GDM1 (cell line): ENCODE data around the gene NOP9.

Experiments used
- DNase-seq: peaks from one replicate; lab custom pipeline; 2025; lab: John Stamatoyannopoulos, UW

The NOP9 gene, protein sequence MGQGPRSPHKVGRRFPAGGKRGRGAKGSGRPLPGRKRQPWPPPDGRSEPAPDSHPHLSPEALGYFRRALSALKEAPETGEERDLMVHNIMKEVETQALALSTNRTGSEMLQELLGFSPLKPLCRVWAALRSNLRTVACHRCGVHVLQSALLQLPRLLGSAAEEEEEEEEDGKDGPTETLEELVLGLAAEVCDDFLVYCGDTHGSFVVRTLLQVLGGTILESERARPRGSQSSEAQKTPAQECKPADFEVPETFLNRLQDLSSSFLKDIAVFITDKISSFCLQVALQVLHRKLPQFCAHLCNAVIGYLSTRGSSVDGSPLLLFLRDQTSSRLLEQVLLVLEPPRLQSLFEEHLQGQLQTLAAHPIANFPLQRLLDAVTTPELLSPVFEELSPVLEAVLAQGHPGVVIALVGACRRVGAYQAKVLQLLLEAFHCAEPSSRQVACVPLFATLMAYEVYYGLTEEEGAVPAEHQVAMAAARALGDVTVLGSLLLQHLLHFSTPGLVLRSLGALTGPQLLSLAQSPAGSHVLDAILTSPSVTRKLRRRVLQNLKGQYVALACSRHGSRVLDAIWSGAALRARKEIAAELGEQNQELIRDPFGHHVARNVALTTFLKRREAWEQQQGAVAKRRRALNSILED

GRCh38 chr14:24299255-24300191 is at the start of gene NOP9, which contains the start of gene DHRS1:
Gene NOP9 (plus strand): TSS chr14:24299850. CDS start chr14:24299955, 105 bp downstream.
Gene DHRS1 (minus strand): TSS chr14:24299780. CDS start chr14:24299106, 674 bp downstream.
- DNase-seq: peak; percentile 81

DNA sequence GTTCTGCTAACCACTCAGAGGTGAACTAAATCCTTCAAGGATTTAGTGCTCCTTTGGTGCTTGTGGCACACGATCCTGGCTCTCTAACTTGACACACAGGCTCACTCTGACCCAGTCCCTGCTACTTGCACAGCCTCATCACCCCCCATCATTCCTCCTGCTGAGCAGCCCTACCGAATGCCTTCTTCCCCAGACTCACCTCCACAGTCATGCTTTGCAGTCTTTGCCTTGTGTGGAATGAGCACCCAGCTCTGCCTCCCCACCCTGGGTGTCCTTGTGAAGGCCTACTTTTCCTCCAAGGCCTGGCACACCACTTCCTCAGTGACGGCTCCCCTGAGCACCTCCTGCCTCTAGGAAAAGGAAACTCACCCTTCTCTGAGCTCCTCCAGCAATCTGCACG is 49.3 kb upstream of the NOP9 start:
- DNase-seq: no peak

- no peak for DNase-seq
Measured at GRCh38 chr14:24251880-24252288, 47.8 kb upstream of the NOP9 start.

DNA sequence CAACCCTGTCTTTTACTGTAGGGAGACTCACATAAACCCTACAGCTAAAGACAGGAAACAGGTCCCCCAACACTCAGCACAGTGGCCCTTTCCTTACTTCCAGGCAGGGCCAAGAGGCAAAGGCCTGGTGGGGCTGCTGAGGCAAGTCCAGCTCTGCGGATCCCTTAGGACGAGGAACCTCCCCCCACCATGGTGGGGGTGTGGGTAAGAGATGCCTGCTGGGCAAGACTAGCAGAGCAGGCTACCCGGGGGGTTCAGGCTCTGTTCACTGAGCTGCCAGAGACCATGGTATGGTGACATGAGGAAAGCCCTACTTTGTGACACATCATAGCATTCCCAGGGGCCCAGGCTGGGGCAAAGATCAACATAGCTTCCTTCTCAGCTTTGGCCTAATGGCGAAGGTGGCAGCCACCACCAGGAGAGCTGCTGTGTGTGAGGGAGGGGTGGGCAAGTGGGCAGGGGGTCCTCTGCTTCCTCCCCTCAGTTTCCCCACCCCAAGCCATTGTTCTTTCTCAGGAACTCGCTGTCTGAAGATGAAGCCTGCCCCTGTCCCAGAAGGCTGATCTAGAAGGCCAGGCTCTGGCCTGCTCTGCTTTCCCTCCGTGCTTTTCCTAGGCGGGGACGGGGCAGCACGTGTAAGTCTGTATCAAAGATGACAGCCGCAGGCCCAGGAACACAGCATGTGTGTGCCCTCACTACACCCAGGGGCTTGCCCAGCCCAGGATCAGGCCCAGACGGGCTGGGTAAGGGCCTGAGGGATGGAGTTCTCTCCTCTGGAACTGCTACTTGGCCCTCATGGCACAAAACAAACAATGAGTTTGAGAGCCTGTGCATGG is 47.1 kb upstream of the NOP9 start:
- DNase-seq: no peak

- DNase-seq: no peak
Measured at GRCh38 chr14:24253936-24254335, 45.7 kb upstream of the NOP9 start.

- no peak for DNase-seq
Measured at GRCh38 chr14:24254630-24255392, 44.8 kb upstream of the NOP9 start.

DNA sequence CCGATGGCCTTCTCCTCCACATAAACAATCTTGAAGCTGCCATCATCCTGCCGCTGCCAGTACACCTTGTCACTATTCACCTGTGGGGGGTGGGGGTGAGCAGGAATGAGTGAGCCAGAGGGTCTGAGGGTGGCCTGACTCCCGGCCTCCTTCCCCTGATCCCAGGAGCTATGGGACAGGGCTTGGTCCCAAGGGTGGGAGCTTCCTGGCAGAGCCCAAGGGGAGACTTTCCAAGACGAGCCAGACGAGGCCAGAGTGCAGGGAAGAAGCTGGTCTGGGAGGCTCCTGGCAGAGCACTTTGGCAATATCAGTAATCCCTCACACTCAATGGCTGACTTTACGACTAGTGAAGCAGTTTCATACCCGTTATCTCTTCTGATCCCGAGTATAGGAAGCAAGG is 44.2 kb upstream of the NOP9 start:
- no peak for DNase-seq

- no peak for DNase-seq
Measured at GRCh38 chr14:24255931-24256711, 43.5 kb upstream of the NOP9 start.

- DNase-seq: no peak
Measured at GRCh38 chr14:24256960-24257359, 42.7 kb upstream of the NOP9 start.

GRCh38 chr14:24258119-24258518 is 41.5 kb upstream of the NOP9 start:
- DNase-seq: no peak

GRCh38 chr14:24258548-24259265 is 40.9 kb upstream of the NOP9 start:
- no peak for DNase-seq

DNA sequence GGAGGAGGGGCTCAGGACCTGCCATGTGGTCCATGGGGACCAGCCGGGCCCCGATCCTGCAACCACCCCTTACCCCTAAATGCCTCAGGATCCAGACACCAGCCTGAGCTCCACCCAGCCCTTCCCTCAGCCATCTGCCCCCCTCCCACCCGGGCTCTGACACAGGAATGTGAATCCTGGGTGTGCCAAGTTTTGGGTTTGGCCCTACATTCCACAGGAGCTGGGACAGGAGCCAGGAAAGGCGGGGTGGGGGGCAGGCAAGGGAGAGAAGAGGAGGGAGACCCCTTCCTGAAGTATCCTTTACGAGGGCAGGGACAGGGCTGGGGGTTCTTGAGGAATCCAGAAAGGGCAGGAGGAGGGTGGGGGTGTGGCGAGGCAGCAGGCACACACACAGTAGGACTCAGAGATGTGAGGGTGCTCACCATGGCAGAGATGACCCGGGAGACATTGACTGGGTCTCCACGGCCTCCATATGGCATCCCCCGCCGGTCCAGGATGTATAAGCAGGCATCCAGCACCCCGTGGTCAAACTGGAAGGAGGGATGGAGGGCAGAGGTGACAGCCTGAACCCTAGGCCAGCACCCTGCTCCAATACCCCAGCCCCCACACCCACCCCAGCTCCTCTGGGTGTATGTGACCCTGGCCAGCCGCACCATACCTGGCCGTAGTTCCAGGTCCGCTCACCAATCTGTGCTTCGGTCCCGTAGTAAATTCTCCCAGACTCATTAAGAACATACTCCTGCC is 40.2 kb upstream of the NOP9 start:
- no peak for DNase-seq

- no peak for DNase-seq
Measured at GRCh38 chr14:24260026-24260779, 39.4 kb upstream of the NOP9 start.

DNA sequence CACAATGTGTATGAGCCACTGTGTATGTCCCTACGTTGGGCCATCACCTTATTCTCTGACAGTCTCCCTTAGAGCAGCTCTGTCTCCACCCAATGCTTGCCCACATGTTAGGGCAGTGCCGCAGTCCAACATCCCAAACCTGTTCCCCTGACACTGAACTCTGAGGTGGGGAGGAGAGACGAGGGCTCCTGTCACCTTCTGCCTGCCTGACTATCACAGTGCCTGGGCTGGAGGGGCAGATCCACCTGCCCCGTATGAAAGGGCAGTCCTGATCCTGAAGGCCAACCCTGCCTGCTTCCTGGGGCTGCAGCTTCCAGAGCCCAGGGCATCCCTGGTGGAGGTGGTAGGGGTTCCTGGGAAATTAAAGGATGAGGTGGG is 38.9 kb upstream of the NOP9 start:
- DNase-seq: no peak

DNA sequence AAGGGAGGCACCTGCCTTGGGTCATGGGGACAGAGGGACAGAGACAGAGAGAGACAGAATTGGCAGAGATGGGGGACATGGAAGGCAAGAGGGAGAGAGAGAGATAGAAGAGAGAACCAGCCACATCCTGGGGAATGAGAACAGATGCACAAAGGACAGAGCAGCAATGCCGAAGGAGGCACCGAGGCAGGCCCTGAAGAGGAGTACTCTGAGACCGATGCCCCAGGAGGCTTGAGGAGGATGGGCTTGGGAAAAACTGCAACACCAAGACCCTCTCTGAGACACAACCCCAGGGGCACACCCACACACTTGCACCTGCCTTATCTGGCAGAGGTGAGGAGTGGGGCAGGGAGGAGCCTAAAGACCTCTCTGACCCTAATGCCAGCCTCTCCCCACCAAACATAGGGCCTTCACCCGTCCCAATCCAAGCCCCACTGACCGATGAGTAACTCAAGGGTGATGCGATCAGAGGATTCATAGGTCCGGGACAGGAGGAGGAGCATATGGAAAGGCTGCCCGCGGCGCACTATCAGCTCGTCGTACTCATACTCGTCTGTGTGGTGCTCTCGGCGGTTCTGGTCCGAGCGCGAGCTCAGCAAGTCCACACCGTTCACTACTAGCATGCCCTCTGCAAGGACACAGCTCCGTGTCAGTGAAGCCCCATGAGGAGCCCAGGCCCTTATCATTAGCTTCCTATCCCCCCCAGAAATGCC is 38.2 kb upstream of the NOP9 start:
- DNase-seq: no peak

- no peak for DNase-seq
Measured at GRCh38 chr14:24261969-24262327, 37.7 kb upstream of the NOP9 start.
